NCI-H2107 (cell line): ENCODE results near the gene SIRPD.
"Not testable (repeated sequence)": the region's sequence is repeated elsewhere in the genome, so short reads cannot be mapped to it uniquely, and the experiment has no call there.

Experiments
- DNase-seq: peaks from one replicate; lab custom pipeline; 2025; lab: John Stamatoyannopoulos, UW

Gene SIRPD

GRCh38 chr20:1557605-1558004, at the start of gene SIRPD:
SIRPD (minus strand) TSS chr20:1557705; CDS start chr20:1557653, 52 bp downstream.
- DNase-seq: no peak

GRCh38 chr20:1600736-1601135, 43.2 kb upstream of the SIRPD start:
- no peak for DNase-seq

GRCh38 chr20:1595333-1595732, 37.8 kb upstream of the SIRPD start:
- no peak for DNase-seq

GRCh38 chr20:1588533-1589460, 31.3 kb upstream of the SIRPD start:
- DNase-seq: no peak

GRCh38 chr20:1587781-1588532, 30.5 kb upstream of the SIRPD start:
- DNase-seq: no peak

GRCh38 chr20:1579488-1579887, 22.0 kb upstream of the SIRPD start:
- no peak for DNase-seq

GRCh38 chr20:1577906-1578305, 20.4 kb upstream of the SIRPD start:
- DNase-seq: no peak

- not testable (repeated sequence) for DNase-seq
Observed at GRCh38 chr20:1577313-1577712, 19.8 kb upstream of the SIRPD start.

GRCh38 chr20:1576641-1577040, 19.1 kb upstream of the SIRPD start:
- no peak for DNase-seq

- DNase-seq: not testable (repeated sequence)
Observed at GRCh38 chr20:1576003-1576402, 18.5 kb upstream of the SIRPD start.

GRCh38 chr20:1571583-1571982, 14.1 kb upstream of the SIRPD start:
- not testable (repeated sequence) for DNase-seq

GRCh38 chr20:1569415-1569881, 11.9 kb upstream of the SIRPD start:
- DNase-seq: no peak

- no peak for DNase-seq
Observed at GRCh38 chr20:1568163-1568490, 10.6 kb upstream of the SIRPD start.

GRCh38 chr20:1567392-1568162, 10.1 kb upstream of the SIRPD start:
- DNase-seq: no peak

GRCh38 chr20:1566701-1567100, 9.2 kb upstream of the SIRPD start:
- no peak for DNase-seq

- no peak for DNase-seq
Observed at GRCh38 chr20:1565461-1565860, 8.0 kb upstream of the SIRPD start.

- DNase-seq: no peak
Observed at GRCh38 chr20:1563598-1563997, 6.1 kb upstream of the SIRPD start.

- DNase-seq: no peak
Observed at GRCh38 chr20:1562622-1563021, 5.1 kb upstream of the SIRPD start.

GRCh38 chr20:1561350-1561749, 3.8 kb upstream of the SIRPD start:
- DNase-seq: no peak

GRCh38 chr20:1555952-1556351, 1.6 kb downstream of the SIRPD start:
- DNase-seq: no peak

GRCh38 chr20:1539816-1540419, 17.6 kb downstream of the SIRPD start:
- DNase-seq: no peak

GRCh38 chr20:1538655-1539054, 18.9 kb downstream of the SIRPD start:
- no peak for DNase-seq
